HepG2 (cell line): ENCODE measurements around the gene NRG3.

Experiments used
- FIP1L1 ChIP-seq: fragments of 200-400 bp; formaldehyde crosslinking; IDR thresholded peaks from 2 replicates; pipeline ENCODE4 v1.6.1; 2018; ENCODE audit warnings: low read depth, mild to moderate bottlenecking, low read length, moderate library complexity, borderline replicate concordance; ENCODE audit not compliant: insufficient read depth
- HNRNPUL1 ChIP-seq: fragments of 200-400 bp; formaldehyde crosslinking; IDR thresholded peaks from 2 replicates; pipeline ENCODE4 v1.6.1; 2017; ENCODE audit warnings: low read depth, mild to moderate bottlenecking, low read length, moderate library complexity
- KDM1A ChIP-seq: IDR thresholded peaks from 2 replicates; pipeline ENCODE4 v1.6.1; 2016; ENCODE audit warnings: missing compliant biosample characterization
- POLR2A ChIP-seq, 2 experiments: IDR thresholded peaks; 2 replicates each; pipeline ENCODE4 v1.6.1; 2011; ENCODE audit warnings: low read depth in 2 of 2, low read length in 2 of 2, mild to moderate bottlenecking in 1 of 2, moderate library complexity in 1 of 2; ENCODE audit not compliant: insufficient read depth in 1 of 2
- SMAD3 ChIP-seq: sonication (generic); formaldehyde crosslinking; IDR thresholded peaks from 2 replicates; pipeline ENCODE4 v1.4.0; 2020; ENCODE audit warnings: missing genetic modification reagents
- ZNF720 ChIP-seq: sonication (generic); formaldehyde crosslinking; IDR thresholded peaks from 2 replicates; pipeline ENCODE4 v1.4.0; 2020; ENCODE audit warnings: missing genetic modification reagents
- ZNF788 ChIP-seq: sonication (generic); formaldehyde crosslinking; IDR thresholded peaks from 2 replicates; pipeline ENCODE4 v1.5.0; 2020; ENCODE audit warnings: mild to moderate bottlenecking, missing genetic modification reagents, borderline replicate concordance
- TF ChIP-seq, protein P1 (sequence below): sonication (generic); formaldehyde crosslinking; IDR thresholded peaks from 2 replicates; pipeline ENCODE4 v1.5.0; 2020; ENCODE audit warnings: mild to moderate bottlenecking, missing genetic modification reagents, moderate library complexity
- TF ChIP-seq, protein P2 (sequence below): IDR thresholded peaks from 2 replicates; pipeline ENCODE4 v1.6.1; 2012; ENCODE audit warnings: inconsistent platforms
- TF ChIP-seq, protein P3 (sequence below), 2 experiments: sonication (generic) in 1 of 2; formaldehyde crosslinking in 1 of 2; IDR thresholded peaks; 2 replicates each; pipeline versions ENCODE4 v1.5.1 to v1.6.1; 2011 to 2020; ENCODE audit warnings: borderline replicate concordance in 1 of 2, low read depth in 1 of 2, low read length in 1 of 2, mild to moderate bottlenecking in 1 of 2, missing genetic modification reagents in 1 of 2, moderate library complexity in 1 of 2

DNA sequence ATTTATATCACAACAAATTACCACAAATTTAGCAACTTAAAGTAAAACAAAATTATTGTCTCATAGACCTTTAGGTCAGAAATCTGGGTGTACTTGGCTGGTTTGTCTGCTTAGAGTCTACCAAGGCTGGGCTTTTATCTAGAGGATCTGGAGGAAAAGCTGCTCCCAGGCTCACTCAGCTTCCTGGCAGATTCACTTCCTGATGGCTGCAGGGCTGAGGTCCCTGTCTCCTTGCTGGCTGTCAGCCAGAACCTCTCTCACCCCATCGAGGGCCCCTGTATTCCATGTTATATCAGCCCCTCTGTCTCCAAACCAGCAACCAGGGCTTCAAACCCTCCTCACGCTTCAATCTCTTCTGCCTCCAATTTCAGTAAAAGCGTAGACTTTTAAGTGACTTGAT, 734.9 kb downstream of the NRG3 start:
- TF ChIP-seq KDM1A (CRISPR knock-in tag): no peak
- TF ChIP-seq, protein P1, sequence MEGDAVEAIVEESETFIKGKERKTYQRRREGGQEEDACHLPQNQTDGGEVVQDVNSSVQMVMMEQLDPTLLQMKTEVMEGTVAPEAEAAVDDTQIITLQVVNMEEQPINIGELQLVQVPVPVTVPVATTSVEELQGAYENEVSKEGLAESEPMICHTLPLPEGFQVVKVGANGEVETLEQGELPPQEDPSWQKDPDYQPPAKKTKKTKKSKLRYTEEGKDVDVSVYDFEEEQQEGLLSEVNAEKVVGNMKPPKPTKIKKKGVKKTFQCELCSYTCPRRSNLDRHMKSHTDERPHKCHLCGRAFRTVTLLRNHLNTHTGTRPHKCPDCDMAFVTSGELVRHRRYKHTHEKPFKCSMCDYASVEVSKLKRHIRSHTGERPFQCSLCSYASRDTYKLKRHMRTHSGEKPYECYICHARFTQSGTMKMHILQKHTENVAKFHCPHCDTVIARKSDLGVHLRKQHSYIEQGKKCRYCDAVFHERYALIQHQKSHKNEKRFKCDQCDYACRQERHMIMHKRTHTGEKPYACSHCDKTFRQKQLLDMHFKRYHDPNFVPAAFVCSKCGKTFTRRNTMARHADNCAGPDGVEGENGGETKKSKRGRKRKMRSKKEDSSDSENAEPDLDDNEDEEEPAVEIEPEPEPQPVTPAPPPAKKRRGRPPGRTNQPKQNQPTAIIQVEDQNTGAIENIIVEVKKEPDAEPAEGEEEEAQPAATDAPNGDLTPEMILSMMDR (CRISPR knock-in tag): no peak
- TF ChIP-seq, protein P2, sequence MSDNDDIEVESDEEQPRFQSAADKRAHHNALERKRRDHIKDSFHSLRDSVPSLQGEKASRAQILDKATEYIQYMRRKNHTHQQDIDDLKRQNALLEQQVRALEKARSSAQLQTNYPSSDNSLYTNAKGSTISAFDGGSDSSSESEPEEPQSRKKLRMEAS: no peak
- no peak for TF ChIP-seq ZNF720 (CRISPR knock-in tag)
- TF ChIP-seq, protein P3, sequence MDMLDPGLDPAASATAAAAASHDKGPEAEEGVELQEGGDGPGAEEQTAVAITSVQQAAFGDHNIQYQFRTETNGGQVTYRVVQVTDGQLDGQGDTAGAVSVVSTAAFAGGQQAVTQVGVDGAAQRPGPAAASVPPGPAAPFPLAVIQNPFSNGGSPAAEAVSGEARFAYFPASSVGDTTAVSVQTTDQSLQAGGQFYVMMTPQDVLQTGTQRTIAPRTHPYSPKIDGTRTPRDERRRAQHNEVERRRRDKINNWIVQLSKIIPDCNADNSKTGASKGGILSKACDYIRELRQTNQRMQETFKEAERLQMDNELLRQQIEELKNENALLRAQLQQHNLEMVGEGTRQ (IDR thresholded peaks at IDR 0.05; ENCODE audit: low read depth, low read length): no peak
- TF ChIP-seq, protein P3 (CRISPR knock-in tag; IDR thresholded peaks at IDR 0.05; ENCODE audit: borderline replicate concordance): no peak
- TF ChIP-seq POLR2A (IDR thresholded peaks at IDR 0.05; ENCODE audit: insufficient read depth in 1 of 2, low read depth in 2 of 2, low read length in 2 of 2): no peak
- TF ChIP-seq HNRNPUL1: no peak
- TF ChIP-seq SMAD3 (CRISPR knock-in tag): no peak
- no peak for TF ChIP-seq FIP1L1
- no peak for TF ChIP-seq ZNF788 (CRISPR knock-in tag)
